ENCODE data around the gene PMS1. TPM values are rescaled to one million over a fixed set of nuclear protein-coding genes. Genes with fewer than 3 reads are reported as not detected.

PMS1 gene
- total and polyA plus RNA-seq, 9 of the 15 experiments (the other 6 are each of a cell fraction or from before 2014, with no cell fraction given) = 14.5 to 29.8 (median 24.7) TPM

GRCh38 chr2:189783927-189784867 is at the start of gene PMS1, which contains the start of gene ORMDL1 (continued):
- TF ChIP-seq, protein P1, sequence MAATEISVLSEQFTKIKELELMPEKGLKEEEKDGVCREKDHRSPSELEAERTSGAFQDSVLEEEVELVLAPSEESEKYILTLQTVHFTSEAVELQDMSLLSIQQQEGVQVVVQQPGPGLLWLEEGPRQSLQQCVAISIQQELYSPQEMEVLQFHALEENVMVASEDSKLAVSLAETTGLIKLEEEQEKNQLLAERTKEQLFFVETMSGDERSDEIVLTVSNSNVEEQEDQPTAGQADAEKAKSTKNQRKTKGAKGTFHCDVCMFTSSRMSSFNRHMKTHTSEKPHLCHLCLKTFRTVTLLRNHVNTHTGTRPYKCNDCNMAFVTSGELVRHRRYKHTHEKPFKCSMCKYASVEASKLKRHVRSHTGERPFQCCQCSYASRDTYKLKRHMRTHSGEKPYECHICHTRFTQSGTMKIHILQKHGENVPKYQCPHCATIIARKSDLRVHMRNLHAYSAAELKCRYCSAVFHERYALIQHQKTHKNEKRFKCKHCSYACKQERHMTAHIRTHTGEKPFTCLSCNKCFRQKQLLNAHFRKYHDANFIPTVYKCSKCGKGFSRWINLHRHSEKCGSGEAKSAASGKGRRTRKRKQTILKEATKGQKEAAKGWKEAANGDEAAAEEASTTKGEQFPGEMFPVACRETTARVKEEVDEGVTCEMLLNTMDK (IDR thresholded peaks at IDR 0.05; ENCODE audit: borderline replicate concordance, insufficient read depth, low read depth, low read length, poor library complexity, severe bottlenecking) = no peak
- TF ChIP-seq RBM15 (IDR thresholded peaks at IDR 0.05; ENCODE audit: insufficient read depth, low read length) = no peak
- TF ChIP-seq TSHZ1 (CRISPR knock-in tag; IDR thresholded peaks at IDR 0.05) = no peak
- 0 out of 4 replicates have a peak, but pooled peaks of 1 of the 2 experiments have one; percentile 30 for TF ChIP-seq TEAD1 (CRISPR knock-in tag; IDR thresholded peaks at IDR 0.05)
- TF ChIP-seq RBM25 (IDR thresholded peaks at IDR 0.05; ENCODE audit: low read depth, low read length, severe bottlenecking) = peak; percentile 97
- TF ChIP-seq ELF1 (tag; IDR thresholded peaks at IDR 0.05) = 0 out of 2 replicates have a peak, but pooled peaks have one; percentile 24
- no peak for TF ChIP-seq HDAC6 (IDR thresholded peaks at IDR 0.05; ENCODE audit: low read depth, low read length)
- peak; percentile 20 for TF ChIP-seq GTF2B (IDR thresholded peaks at IDR 0.05; ENCODE audit: extremely low read depth, insufficient read length)
- 0 out of 2 replicates have a peak, but pooled peaks have one; percentile 13 for TF ChIP-seq ELF4 (CRISPR knock-in tag; IDR thresholded peaks at IDR 0.05)
- no peak; the same call in 1 of the 2 replicates for TF ChIP-seq ZBTB17 (CRISPR knock-in tag; IDR thresholded peaks at IDR 0.05)
- no peak for TF ChIP-seq ZNF12 (CRISPR knock-in tag; IDR thresholded peaks at IDR 0.05)
- TF ChIP-seq SRSF7 (optimal IDR thresholded peaks at IDR 0.05; ENCODE audit: low read depth, low read length) = no peak
- no peak for TF ChIP-seq MAFK (IDR thresholded peaks at IDR 0.05; ENCODE audit: low read length)
- TF ChIP-seq ARNT (IDR thresholded peaks at IDR 0.05) = no peak
- TF ChIP-seq NR4A1 (CRISPR knock-in tag; IDR thresholded peaks at IDR 0.05) = no peak
- TF ChIP-seq NR4A1 (tag; IDR thresholded peaks at IDR 0.05) = no peak
- peak; percentile 45; the same call in 1 of the 2 replicates for TF ChIP-seq FOXP1 (CRISPR knock-in tag; IDR thresholded peaks at IDR 0.05)
- no peak for TF ChIP-seq ZBTB49 (CRISPR knock-in tag; IDR thresholded peaks at IDR 0.05; ENCODE audit: borderline replicate concordance)
- TF ChIP-seq POLR2A (conservative IDR thresholded peaks at IDR 0.05) = peak; percentile 94
